Vagina (tissue), 2 donors: ENCODE measurements around the gene FANCC. TPM values are rescaled to one million over a fixed set of nuclear protein-coding genes. Genes with fewer than 3 reads are reported as not detected.

Source experiments
- DNase-seq, 2 donors: peaks; one replicate each; pipeline ENCODE4 v3.0.0-alpha.2; 2017; ENCODE audit errors: extremely low spot score in 2 of 2
- H3K27ac ChIP-seq: fragments of 200-600 bp; sonication (generic); one replicate; pipeline ENCODE4 v1.5.1; 2019
- H3K27me3 ChIP-seq: fragments of 200-600 bp; sonication (generic); one replicate; pipeline ENCODE4 v1.5.1; 2019
- H3K36me3 ChIP-seq, 2 donors: fragments of 200-600 bp; sonication (generic); one replicate each; pipeline ENCODE4 v1.5.1; 2017 to 2019
- H3K4me1 ChIP-seq: fragments of 200-600 bp; sonication (generic); one replicate; pipeline ENCODE4 v1.5.1; 2019
- H3K4me3 ChIP-seq, 2 donors: fragments of 200-600 bp; sonication (generic); 1 replicate in 1 of 2; 2 replicates in 1 of 2; pipeline ENCODE4 v1.5.1; 2016 to 2019
- H3K9me3 ChIP-seq: fragments of 200-600 bp; sonication (generic); one replicate; pipeline ENCODE4 v1.5.1; 2019
- CTCF ChIP-seq, 3 experiments: fragments of 450-650 bp in 2 of 3; fragments of 200-600 bp in 1 of 3; sonication (generic) in 1 of 3; IDR thresholded peaks; one replicate each; pipeline ENCODE4 v1.5.1; 2017 to 2019; ENCODE audit warnings: antibody characterized with exemption in 3 of 3, mild to moderate bottlenecking in 2 of 3, moderate library complexity in 2 of 3
- POLR2A ChIP-seq, 2 donors: fragments of 450-650 bp; IDR thresholded peaks; one replicate each; pipeline ENCODE4 v1.6.1; 2017; ENCODE audit warnings: antibody characterized with exemption in 2 of 2, mild to moderate bottlenecking in 2 of 2, moderate library complexity in 2 of 2
- POLR2AphosphoS5 ChIP-seq, 2 donors: sonication (generic); formaldehyde crosslinking; IDR thresholded peaks; one replicate each; pipeline ENCODE4 v1.9.0; 2017; ENCODE audit warnings: antibody characterized with exemption in 2 of 2, mild to moderate bottlenecking in 2 of 2, low read depth in 1 of 2; ENCODE audit not compliant: insufficient read depth in 1 of 2
- intact Hi-C: fragments of 100-400 bp; cut with DNase I; formaldehyde crosslinking; loops from one replicate; pipeline ENCODE4 v1.15.1; 2023
- total RNA-seq: library from RNA; depleted of rRNA; stranded (reverse); fragments of >200 nt; gene quantifications from one replicate; pipeline ENCODE4 v1.2.3, GENCODE V29; 2016

FANCC gene
- total RNA-seq, 1 donor from 2014 or later: 17.2 TPM

DNA sequence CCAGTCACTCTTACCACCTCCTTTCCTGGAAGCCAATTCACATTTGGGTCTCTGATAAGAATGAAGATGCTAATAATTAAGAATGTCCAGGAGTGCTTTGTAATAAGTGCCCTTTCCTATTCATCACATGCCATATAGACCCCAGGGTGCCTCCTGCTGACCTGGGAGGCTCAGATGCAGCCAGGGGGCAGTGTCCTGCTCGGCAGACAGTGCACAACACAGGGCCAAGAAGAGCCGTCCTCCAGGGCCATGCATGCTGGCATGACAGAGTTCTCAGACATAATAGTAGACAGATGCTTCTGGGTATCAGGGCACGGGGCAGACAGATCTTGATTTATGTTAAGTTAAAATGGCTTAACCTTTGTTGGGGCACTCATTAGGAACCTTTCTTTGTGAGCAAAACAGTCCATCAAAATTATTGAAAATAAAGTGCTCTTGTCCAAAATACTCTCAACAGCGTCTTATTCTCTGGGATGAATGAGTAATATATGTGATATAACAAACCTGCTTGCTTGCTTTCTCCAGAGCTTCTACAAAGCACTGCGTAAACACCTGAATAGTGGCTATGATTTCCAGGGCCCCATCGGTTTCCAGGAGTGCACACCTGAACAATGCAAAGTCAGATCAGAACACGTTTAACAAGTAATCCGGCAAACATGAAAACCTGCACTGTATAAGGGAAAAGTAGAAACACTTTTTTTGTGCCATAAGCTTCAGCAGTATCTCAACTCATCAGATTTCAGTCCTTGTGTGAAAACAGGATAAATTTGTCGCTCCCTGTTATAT, 192.7 kb downstream of the FANCC start:
- no peak for DNase-seq
- peak overlapping the region; percentile 28 for H3K27ac ChIP-seq
- intact Hi-C loops: loop anchor here (5.0 kb wide), 1 partner anchor 342 kb away; no protein-coding TSS in a partner anchor

DNA sequence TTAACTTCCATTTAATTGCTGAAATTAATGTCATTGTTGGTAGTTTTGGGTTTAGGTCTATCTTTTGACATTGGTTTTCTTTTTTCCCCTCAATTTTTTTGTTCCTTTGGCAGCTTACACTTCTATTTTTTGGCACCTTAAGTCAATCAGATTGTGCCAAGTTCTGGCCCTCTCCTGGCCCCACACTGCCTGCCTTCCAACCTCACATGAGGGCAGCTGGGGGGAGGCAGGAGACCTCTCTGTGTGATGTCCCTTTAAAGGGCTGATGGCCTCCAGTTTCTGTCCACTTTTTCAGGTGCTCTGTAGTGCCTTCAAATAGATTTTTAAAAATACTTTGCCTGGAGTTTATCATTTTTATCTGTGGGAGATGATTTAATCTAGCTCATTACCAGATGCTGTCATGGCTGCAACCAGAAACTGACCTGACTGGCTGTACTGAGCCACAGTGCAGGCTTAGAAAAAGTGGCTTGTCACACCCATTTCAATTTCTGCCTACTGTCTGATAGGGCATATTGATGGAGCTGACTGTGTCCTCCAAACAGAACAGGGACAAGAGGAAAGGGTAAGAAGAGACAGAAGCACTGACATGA, 196.6 kb downstream of the FANCC start:
- Histone ChIP-seq H3K27me3 (no peaks in the 10 kb centered on the region), H3K9me3 (no peaks in the 10 kb centered on the region), H3K36me3 (no peaks in the 10 kb centered on the region), H3K4me1 (peaks cover 41% of the 10 kb centered on the region), H3K4me3 (no peak overlapping the region), H3K27ac (no peak overlapping the region)
- no peak for TF ChIP-seq CTCF (IDR thresholded peaks at IDR 0.05)
- TF ChIP-seq POLR2A (IDR thresholded peaks at IDR 0.05): no peak
- no peak for TF ChIP-seq POLR2AphosphoS5 (IDR thresholded peaks at IDR 0.05; ENCODE audit: insufficient read depth in 1 of 2, low read depth in 1 of 2)
- DNase-seq: no peak
- intact Hi-C loops: loop anchor here (5.0 kb wide), 1 partner anchor 339 kb away; no protein-coding TSS in a partner anchor

More for the DNA sequence above, 192.7 kb downstream of the FANCC start:
- Histone ChIP-seq H3K36me3 (no peaks in the 10 kb centered on the region), H3K4me1 (peaks cover 41% of the 10 kb centered on the region), H3K4me3 (no peak overlapping the region), H3K9me3 (no peaks in the 10 kb centered on the region), H3K27me3 (no peaks in the 10 kb centered on the region)
- TF ChIP-seq POLR2AphosphoS5 (IDR thresholded peaks at IDR 0.05; ENCODE audit: insufficient read depth in 1 of 2, low read depth in 1 of 2) (no peak), POLR2A (IDR thresholded peaks at IDR 0.05) (no peak), CTCF (IDR thresholded peaks at IDR 0.05) (no peak)

GRCh38 chr9:95118596-95118995, 198.9 kb downstream of the FANCC start:
- H3K4me3 ChIP-seq: no peak overlapping the region
- TF ChIP-seq CTCF (IDR thresholded peaks at IDR 0.05) (no peak), POLR2A (IDR thresholded peaks at IDR 0.05) (no peak), POLR2AphosphoS5 (IDR thresholded peaks at IDR 0.05; ENCODE audit: insufficient read depth in 1 of 2, low read depth in 1 of 2) (no peak)
- H3K27ac ChIP-seq: no peak overlapping the region
- H3K9me3 ChIP-seq: no peaks in the 10 kb centered on the region
- H3K4me1 ChIP-seq: peaks cover 33% of the 10 kb centered on the region
- peaks cover 0 to 6% of the 10 kb centered on the region in 2 donors for H3K36me3 ChIP-seq
- no peak for DNase-seq
- intact Hi-C loops: no loop called here
- H3K27me3 ChIP-seq: no peaks in the 10 kb centered on the region

- TF ChIP-seq POLR2A (IDR thresholded peaks at IDR 0.05) (no peak), POLR2AphosphoS5 (IDR thresholded peaks at IDR 0.05; ENCODE audit: insufficient read depth in 1 of 2, low read depth in 1 of 2) (no peak), CTCF (IDR thresholded peaks at IDR 0.05) (no peak)
- Histone ChIP-seq H3K4me3 (no peak overlapping the region), H3K4me1 (peaks cover 33% of the 10 kb centered on the region), H3K36me3 (peaks cover 0 to 17% of the 10 kb centered on the region in 2 donors), H3K9me3 (no peaks in the 10 kb centered on the region), H3K27me3 (no peaks in the 10 kb centered on the region), H3K27ac (peak overlapping the region; percentile 50)
- DNase-seq: no peak
- intact Hi-C loops: no loop called here
Measured at GRCh38 chr9:95116808-95117204, 200.7 kb downstream of the FANCC start.
